CD4-positive, alpha-beta T cell treated with Interleukin-10 for 1 hour (primary cell): ENCODE results near the gene TCL1A.

Experiments
- DNase-seq: peaks from one replicate; pipeline ENCODE4 v3.0.0-alpha.2; 2020

TCL1A gene

DNA sequence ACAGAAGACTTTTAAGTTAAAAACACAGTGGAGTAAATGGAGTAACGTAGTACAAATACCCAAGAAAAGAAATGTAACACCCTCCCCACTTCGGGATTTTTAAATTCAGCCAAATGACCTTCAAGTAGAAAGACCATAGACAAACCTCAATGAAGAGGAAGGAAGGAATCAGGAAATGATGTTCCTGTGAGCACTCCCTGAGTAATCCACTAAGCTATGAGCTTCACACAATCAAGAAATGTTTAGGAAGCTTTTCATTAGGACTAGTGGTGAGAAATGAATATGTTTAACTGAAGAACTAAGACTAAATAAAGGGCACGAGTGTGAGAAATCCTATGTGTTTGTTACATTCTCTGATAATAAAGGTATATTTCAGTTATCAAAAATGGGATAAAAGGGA, 10.1 kb downstream of the TCL1A start:
- DNase-seq, result no peak

DNA sequence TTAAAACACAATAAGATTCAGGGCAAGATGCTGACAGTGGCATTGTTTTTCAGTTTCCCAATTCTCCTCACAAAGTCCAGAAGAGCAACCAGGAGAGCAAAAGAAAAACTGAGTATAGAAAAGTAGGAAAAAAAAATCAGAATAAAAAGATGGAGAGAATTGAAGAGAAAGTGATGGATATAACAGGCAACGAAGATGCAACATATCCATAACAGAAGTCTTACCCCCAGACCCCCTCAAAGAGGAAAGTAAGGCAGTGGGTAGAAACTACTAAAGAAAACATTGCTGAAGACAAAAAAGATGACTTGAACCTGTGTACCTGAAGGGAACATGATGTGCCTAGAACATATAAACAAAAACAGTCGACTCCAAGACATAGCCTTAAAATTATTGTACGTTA, 10.6 kb downstream of the TCL1A start:
- DNase-seq, result no peak

DNA sequence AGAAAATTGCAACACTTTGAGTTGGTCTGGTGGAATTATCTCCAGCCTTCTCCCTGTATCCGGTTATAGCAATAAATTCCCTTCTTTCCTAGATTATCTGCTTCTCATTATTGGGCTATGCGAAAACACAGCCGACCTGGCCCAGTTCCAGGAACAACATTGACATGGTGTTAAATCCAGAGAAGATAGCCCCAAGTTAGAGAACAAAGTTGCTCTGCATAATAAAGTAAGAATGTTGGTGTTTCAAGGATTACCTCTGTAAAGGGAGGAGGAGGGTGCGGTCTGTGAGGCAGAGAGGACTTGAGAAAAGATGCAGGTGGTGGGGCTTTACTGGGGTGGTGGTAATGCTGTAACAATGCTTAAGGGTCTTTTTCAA, 12.1 kb downstream of the TCL1A start:
- DNase-seq, result no peak

DNA sequence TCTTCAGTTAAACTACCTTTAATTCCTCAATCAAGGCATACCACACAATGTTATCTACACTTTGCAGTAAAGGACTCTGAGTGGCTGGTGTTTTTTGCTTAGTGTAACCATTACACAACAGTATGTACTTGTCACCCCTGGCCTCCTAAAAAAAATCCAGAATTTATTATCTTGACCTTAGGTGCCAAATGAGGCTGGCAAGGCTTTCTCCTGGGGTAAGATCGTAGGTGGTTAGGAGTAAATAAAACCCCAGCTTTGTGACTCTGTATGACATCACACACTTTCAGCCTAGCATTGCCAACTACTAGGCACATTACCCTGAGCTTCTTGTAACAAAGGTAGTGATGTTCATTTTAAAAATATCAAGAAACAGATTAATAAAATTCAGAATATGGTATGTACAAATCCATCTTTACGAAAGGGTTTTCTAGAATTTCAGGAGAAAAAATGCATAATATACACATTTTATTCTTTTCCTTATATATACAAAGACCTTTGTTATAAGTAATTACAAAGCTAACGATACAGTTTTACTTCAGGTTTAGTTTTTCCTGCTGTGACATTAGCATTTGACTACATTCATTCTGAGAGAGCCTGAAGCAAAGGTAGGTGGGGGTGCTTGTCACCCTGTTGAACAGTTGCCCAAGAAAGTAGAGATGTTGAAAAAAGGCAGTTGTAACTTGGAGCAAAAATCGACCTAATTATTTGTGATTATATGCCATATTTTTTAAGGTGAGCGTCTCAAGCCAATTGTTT, 13.5 kb downstream of the TCL1A start:
- no peak for DNase-seq

DNA sequence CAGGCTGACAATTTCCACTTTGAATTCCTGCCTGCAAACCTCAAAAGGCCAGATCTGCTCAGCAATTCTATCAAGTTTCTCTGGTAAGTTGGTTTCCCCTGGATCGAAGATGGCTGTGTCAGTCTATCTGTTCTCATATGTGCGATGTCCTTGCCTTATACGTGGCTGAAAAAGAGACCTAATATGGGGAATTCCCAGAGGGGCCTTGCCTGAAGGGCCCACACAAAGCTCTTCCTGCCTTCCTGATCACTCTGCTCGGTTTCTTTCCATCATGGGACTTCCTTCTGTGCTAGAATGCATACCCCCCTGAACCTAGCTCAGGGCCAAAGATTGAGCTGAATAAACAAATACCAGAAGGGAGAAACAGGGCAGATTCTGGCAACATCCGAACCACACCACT, 14.5 kb downstream of the TCL1A start:
- DNase-seq, result no peak

DNA sequence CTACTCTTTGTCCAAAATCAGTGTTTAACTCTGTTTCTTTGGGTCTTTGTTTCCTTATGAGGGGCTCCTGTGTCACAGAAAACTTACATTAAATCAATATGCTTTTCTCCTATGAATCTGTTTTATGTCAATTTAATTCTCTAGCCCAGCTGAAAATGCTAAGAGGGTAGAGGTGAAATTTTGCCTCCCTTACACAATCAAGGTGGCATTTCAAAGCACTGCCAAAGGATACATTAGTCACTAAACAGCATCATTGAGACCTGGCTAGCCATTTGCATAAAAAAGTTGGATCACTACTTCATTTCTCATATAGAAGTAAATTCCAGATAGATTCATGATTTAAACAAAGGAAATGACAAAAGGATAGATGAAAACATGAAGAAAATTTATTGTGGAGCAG, 15.6 kb downstream of the TCL1A start:
- no peak for DNase-seq

DNA sequence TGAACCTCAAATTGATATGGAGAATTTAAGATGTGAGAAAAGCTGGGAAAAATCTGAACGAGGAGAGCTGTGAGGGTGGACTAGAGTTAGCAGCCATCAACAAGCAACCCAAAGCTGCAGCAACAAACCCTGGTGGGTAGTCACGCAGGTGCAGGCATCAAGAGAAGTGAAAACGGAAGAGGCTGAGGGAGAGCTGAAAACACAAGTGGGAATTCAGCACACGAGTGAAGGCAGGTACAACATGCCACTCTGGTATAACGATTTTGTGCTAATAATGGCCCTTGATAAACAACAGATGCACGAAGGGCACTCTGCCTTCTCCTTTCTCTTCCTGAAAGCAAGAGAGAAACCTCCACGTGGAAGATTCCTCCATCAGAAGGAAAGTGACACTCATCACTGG, 16.2 kb downstream of the TCL1A start:
- DNase-seq, result no peak

DNA sequence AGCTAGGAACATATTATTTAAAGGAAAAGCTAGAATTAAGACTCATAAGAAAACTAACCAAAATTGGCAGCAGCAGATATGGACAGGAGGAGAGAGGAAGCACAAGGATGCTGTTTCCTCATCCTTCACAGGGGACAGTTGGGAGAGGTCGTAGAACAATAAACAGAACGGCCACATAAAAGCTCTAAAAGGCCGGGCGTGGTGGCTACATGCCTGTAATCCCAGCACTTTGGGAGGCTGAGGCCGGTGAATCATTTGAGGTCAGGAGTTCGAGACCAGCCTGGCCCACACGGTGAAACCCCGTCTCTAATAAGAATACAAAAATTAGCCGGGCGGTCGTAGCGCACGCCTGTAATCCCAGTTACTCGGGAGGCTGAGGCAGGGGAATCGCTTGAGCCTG, 17.2 kb downstream of the TCL1A start:
- no peak for DNase-seq

DNA sequence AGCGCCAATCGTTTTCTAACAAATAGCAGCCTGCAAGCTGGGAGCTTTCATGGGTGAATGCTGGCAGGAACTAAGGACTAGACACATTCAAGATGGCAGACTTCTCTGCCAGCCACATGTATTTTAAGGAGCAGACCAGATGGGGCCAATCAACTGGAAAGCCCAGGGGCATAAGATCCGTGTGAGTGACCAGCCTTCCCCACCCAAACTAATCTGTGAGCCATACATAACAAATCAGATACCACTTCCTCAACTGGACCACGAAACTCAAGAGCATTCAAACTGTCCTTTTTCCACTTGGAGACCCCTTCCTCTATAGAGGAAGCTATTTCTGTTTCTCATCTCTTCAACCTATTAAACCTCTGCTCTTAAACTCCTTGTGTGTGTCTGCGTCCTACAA, 18.0 kb downstream of the TCL1A start:
- no peak for DNase-seq

DNA sequence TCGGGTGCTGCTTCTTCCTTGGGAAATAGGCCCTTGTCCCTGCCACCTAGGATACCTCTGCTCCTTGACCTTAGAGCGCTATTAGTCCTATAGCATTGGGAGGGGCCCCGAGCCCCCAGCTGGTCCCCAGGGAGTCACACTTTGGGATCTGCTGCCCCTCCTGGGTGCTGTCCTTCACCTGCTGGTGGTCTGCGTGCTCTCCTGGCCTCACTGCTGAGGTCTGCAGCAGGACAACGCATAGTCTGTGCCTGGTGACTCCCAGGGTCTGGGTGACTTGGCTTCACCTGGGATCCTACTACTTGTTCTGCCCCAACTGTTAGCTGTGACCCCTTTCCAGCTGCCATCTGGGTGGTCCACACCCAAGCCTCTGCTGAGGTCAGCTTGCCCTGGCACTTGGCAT, 18.9 kb downstream of the TCL1A start:
- DNase-seq, result no peak

DNA sequence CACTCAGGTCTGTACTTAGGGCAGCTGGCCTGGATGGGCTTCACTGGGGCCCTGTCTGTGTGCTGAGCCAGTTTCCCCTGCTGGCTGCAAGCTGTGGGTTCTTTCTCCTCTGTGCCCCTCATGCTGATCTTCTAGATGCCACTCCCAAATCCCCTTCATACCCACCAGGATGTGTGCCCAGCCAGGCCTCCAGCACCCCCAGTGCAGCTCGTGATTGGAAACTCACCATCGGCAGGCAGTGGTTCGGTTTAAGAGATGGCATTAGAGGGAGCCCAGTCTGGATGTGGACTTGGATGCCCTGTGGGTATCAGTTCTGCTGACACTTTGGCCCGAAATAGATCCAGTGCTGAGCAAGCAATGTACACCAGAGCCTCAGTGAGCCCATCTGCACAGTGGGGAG, 21.8 kb downstream of the TCL1A start:
- no peak for DNase-seq

DNA sequence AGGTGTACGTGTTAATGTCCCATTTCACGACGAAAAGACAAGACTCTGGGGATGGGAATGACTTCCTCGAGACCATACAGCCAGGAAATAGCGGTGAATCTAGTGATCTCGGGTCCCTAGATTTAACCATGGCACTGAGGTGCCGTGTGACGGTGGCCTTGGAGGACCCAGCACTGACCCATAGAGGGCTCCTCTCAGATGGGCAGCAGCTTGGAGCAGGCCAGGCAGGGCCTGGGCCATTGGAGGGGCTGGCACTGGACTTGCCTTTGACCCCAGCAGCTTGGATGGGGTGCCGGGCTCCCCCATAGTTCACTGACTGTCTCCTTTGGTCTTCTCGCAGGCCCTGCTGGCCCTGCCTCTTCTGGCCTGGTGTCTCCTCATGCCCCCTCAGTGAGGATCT, 22.3 kb downstream of the TCL1A start:
- DNase-seq, result no peak

DNA sequence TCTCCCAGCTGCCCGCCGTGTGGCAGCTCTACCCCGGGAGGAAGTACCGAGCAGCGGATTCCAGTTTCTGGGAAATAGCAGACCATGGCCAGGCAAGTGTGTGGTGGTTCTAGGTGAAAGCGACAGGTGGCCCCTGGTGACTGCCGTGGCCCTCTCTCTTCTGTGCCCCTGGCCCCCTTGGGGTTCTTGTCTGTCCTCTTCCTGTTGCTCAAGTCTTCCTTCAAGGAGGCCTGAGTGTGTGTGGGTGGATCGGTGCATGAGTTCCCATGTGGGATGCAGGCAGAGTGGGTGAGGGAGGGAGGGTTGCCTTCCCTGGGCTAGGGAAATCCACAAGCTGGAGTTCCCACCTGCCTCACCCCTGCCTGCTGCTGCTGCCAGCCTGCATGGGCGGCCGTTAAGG, 23.1 kb downstream of the TCL1A start:
- DNase-seq, result no peak

DNA sequence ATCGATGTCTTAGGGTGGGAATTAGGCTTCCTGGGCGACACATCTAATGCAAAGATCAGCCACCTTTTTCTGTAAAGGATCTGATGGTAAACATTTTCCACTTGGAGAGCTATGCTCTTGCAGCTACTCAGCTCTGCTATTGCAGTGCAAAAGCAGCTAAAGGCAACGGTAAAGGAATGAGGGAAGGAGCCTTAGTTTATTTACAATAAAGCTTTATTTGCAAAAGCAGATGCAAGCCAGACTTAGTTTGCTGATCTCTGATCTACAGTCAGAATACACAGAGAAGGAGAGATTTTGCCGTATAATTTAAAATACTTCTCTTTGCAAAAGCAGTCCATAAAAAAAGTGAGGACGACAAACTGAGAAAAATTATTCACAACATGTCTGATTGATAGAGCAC, 24.5 kb downstream of the TCL1A start:
- DNase-seq, result no peak

DNA sequence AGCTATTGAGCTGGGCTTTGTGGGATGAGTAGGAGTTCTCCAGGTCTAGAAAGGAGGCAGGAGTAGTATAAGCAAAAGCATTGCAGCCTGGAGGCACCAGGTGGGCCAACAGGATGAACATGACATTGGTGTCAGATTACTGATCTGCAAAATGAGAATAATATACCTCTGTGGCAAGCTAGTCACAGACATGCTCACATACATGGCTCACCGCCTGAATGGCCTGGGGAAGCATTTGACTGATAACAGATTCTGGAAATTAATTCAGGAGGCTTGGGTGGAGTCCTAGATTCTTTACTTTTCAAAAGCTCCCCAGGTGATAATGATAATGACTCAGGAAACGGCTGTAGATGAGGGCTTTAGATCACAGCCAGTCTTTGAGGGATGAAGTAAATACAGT, 27.0 kb downstream of the TCL1A start:
- no peak for DNase-seq

DNA sequence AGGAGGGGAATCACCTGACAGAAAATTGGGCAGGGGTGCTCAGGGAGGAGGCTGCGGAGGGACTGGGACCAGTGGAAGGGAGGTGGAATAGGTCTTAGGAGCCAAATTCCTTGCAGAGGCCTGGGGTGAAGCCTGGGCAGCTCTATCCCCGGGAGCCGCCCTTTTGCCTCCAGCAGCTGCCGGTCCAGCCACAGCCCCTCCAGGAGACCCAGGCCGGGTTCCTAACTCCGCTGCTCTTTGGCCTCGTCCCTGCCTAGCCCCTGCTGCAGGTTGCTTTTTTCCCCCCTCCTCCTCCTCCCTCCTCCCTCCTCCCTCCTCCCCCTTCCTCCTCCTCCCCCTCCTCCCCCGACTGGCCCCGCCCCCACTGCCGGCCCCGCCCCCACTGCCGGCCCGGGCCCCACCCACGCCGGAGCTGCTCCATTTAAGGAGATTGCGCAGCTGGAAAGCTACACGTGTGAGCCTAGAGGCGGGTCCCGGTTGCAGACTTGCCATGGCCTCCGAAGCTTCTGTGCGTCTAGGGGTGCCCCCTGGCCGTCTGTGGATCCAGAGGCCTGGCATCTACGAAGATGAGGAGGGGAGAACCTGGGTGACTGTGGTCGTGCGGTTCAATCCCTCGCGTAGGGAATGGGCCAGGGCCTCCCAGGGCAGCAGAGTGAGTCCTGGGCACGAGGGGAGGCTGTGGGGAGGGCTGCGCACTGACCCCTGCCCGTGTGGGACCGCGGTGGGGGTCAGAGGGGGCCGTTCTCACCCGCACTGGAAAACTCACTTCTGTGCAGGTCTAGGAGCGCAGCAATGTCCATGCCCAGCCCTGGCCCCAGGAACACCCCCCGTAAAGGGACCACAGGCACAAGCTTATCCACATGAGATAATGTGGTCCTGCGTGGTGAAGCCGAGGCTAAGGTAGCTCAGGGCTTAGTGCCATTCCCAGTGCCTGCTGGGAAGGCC, 27.7 kb downstream of the TCL1A start, which contains the start of gene TCL1B:
TCL1B (plus strand) TSS at position 449 of the 945 bp plus-strand sequence; CDS start at position 491, 42 bp downstream.
- DNase-seq, result no peak

DNA sequence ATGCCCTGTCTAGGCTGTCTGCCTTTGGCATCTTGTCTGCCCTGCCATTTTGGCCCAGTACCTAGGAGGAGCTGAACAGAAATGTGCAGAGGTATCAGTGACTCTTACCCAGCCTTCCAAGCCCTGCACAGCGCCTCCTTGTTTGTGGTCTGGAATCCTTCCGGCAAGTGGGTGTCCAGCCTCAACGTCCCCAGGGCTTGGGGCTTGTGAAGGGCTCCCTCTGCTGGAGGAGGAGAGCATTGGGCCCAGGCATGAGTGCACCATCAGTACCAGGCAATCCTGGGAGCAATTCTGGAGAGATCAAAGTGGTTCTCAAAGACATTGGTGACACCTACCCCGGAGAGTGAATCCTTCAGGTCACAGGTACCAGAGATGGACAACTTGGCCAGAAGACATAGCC, 30.1 kb downstream of the TCL1A start:
- peak; percentile 37 for DNase-seq

DNA sequence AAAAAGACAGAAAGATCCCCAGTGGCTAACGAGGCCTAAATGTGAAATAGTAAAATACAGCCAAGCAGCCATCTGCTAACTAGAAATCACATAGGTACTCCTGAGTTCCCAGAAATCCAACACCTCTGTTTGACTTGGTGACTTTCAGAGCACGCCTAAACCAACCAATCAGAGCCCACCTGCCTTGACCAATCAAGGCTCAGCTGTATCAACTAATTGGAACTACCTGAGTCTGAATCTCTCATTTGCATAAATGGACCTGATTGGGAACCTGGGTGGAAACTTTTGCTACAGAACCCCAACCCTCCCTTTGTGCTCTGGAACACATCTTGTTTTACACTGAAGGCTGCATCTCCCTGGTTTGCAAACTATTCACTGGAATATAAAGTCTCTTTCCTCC, 32.8 kb downstream of the TCL1A start:
- no peak for DNase-seq

DNA sequence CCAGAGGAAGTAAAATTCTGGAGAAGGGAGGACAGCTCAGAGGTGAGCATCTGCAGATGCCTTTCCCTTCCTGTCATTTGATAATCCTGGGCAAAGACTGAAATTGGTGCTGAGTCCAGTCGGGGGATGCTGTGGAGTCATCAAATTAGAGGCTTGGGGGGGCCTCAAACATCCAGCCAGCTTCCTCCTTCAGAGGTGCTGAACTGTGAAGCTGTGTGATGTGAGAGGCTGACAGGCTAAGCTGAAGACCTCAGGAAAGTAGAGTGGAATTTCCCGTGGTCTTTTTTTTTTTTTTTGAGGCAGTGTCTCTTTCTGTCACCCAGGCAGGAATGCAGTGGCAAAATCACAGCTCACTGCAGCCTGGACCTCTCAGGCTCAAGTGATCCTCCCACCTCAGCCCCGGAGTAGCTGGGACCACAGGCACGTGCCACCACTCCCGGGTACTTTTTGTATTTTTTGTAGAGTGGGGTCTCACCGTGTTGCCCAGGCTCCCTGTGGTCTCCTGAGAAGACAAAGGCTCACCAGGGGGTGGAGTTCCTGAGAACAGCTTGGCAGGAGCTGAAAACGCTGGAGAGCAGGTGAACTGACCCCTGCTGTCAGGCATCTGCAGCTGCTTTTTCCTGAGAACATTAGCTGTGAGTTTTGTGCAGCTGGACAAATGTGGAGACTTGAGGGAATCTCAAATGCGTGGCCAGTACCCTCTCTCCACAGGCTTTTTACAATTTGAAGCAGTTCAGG, 33.8 kb downstream of the TCL1A start:
- DNase-seq, result no peak

DNA sequence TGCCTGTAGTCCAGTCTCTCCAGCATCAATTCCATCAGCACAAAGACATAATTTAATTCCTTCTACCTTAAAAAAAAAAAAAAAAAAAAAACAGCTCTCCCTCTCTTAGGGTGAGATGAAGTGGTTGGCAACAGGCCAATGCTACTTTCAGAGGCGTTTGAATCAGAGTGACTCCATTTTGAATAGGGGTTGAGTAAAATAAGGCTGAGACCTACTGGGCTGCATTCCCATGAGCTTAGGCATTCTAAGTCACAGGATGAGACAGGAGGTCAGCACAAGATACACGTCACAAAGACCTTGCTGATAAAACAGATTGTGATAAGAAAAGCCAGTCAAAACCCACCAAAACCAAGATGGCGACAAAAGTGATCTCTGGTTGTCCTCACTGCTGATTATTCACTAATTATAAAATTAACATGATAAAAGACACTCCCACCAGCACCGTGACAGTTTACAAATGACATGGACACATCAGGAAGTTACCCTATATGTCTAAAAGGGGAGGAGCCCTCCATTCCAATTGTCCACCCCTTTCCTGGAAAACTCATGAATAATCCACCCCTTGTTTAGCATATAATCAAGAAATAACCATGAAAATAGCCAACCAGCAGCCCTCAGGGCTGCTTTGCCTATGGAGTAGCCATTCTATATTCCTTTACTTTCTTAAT, 34.6 kb downstream of the TCL1A start:
- no peak for DNase-seq

DNA sequence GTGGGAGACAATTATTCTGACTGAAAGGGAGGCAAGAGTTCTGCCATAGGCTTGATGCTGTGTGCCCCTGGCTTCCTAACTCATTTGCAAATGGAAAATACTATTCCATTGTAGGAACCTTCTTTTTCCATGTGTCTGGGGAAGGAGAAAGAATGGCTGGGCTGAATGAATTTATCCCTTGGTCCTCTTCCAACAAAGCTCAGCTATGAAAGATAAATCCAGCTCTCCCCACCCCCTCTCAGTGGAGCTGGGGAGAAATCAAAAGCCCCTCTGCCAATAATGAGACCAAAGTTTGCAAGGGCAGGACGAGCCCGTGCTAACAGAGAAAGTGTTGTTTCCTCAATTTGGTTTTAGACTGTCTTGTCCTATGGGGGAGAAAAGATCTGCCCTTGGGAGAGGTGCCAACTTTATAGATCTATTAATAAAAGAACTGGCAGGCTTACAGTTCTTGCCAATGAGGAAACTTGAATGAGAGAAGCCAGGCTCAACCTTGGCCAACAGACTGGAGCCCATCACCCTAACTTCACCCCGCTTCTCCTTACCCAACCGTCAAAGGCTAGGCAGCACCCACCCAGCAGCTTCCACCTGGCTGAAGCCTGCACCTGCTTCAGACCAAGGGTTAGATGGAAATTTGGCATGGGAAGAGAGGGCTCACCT, 36.6 kb downstream of the TCL1A start:
- no peak for DNase-seq

DNA sequence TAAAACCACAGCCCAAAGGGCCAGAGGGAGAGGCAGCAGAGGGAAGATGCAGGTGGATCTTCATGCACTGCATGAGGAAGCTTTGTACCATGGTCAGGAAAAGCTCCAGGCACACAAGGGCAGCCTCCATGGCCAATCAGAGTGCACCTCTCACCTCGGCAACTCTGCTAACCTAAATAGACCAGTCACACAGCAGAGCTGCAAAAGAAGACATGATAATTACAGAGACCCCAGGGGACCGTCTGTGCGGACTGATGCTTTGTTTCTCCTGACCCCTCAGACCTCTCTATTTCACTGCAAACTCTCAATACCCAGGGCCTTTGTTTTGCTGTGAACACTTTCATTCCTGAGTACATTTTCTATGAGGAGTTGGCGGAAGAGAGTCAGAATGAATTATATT, 38.4 kb downstream of the TCL1A start:
- DNase-seq, result no peak
